Natural killer cell (primary cell): ENCODE results near the gene CERS4. TPM values are rescaled to one million over a fixed set of nuclear protein-coding genes. Genes with fewer than 3 reads are reported as not detected.

Experiments
- ATAC-seq, 3 donors: fragments of 150-1000 bp in 2 of 3; fragments of 200-7000 bp in 1 of 3; cut with Tn5 transposase; 1 replicate in 1 of 3; 2 replicates in 2 of 3; pipeline ENCODE4 v1.10.0; 2021; ENCODE audit warnings: mild to moderate bottlenecking in 2 of 3, moderate library complexity in 2 of 3
- DNase-seq, 2 donors: peaks; one replicate each; pipeline versions ENCODE4 v3.0.0 to v3.0.0-alpha.2; 2013 to 2021; ENCODE audit warnings: mixed read lengths in 1 of 2
- H3K27ac ChIP-seq: one replicate; pipeline ENCODE4 v1.5.1; 2013; ENCODE audit warnings: mild to moderate bottlenecking, low read length
- H3K27me3 ChIP-seq: one replicate; pipeline ENCODE4 v1.6.1; 2013; ENCODE audit warnings: low read length; ENCODE audit not compliant: control insufficient read depth, insufficient read depth
- H3K36me3 ChIP-seq: one replicate; pipeline ENCODE4 v1.6.1; 2013; ENCODE audit warnings: low read length; ENCODE audit not compliant: control insufficient read depth, insufficient read depth
- H3K4me1 ChIP-seq: one replicate; pipeline ENCODE4 v1.6.1; 2013; ENCODE audit warnings: low read length; ENCODE audit not compliant: control insufficient read depth, insufficient read depth
- H3K4me3 ChIP-seq: one replicate; pipeline ENCODE4 v1.5.1; 2013; ENCODE audit warnings: low read length
- H3K9me3 ChIP-seq: one replicate; pipeline ENCODE4 v1.6.1; 2013; ENCODE audit warnings: low read length; ENCODE audit not compliant: control insufficient read depth, insufficient read depth
- H3K27ac Mint-ChIP-seq, 2 donors: one replicate each; pipeline ENCODE4 v1.8.0; 2022; ENCODE audit warnings: mild to moderate bottlenecking in 2 of 2, mixed read lengths in 2 of 2, moderate library complexity in 1 of 2
- H3K27me3 Mint-ChIP-seq, 2 donors: one replicate each; pipeline ENCODE4 v1.8.0; 2022; ENCODE audit warnings: low read depth in 2 of 2, mixed read lengths in 2 of 2
- H3K36me3 Mint-ChIP-seq: one replicate; pipeline ENCODE4 v1.8.0; 2022; ENCODE audit warnings: mixed read lengths
- H3K4me1 Mint-ChIP-seq, 2 donors: one replicate each; pipeline ENCODE4 v1.8.0; 2022; ENCODE audit warnings: mixed read lengths in 2 of 2
- H3K4me3 Mint-ChIP-seq: one replicate; pipeline ENCODE4 v1.8.0; 2022; ENCODE audit warnings: mild to moderate bottlenecking, moderate library complexity, mixed read lengths
- H3K9me3 Mint-ChIP-seq, 2 donors: one replicate each; pipeline ENCODE4 v1.8.0; 2022; ENCODE audit warnings: mixed read lengths in 2 of 2
- CTCF ChIP-seq: fragments of 200-600 bp; IDR thresholded peaks from one replicate; pipeline ENCODE4 v1.8.0; 2022; ENCODE audit warnings: antibody characterized with exemption
- WGBS: methylation state at CpG from one replicate; pipeline ENCODE4 v1.1.7; 2013; ENCODE audit warnings: missing lambda C conversion rate; ENCODE audit not compliant: insufficient coverage; 5-methylcytosine and 5-hydroxymethylcytosine counted together
- intact Hi-C: fragments of 100-400 bp; cut with micrococcal nuclease; formaldehyde crosslinking; loops from one replicate; pipeline ENCODE4 v1.14.2; 2022
- total RNA-seq, 4 donors: library from RNA; stranded (reverse); fragments of 120-200 nt in 1 of 4; gene quantifications; one replicate each; pipeline versions ENCODE4 v1.2.3 to v1.2.4, GENCODE V29; 2013 to 2022

CERS4 gene
- total RNA-seq, 3 donors from 2014 or later (not counting 1 experiment from before 2014, with no cell fraction given) = 50.0 to 70.8 (median 69.8) TPM

GRCh38 chr19:8308891-8309291, 99.7 kb downstream of the CERS4 start:
- H3K36me3 Mint-ChIP-seq = no peaks in the 10 kb centered on the region
- no peaks in the 10 kb centered on the region for H3K27me3 ChIP-seq
- H3K4me1 ChIP-seq = peaks cover 47% of the 10 kb centered on the region
- 93% methylated on average over 17 of the region's 17 CpGs for WGBS
- DNase-seq (no peak), ATAC-seq (no peak)
- no peaks in the 10 kb centered on the region for H3K9me3 ChIP-seq
- no peak for TF ChIP-seq CTCF
- no peak overlapping the region for H3K27ac ChIP-seq
- H3K27me3 Mint-ChIP-seq = no peaks in the 10 kb centered on the region
- peak overlapping the region; percentile 58 for H3K4me3 ChIP-seq
- no peaks in the 10 kb centered on the region for H3K9me3 Mint-ChIP-seq
- H3K36me3 ChIP-seq = peaks cover 22% of the 10 kb centered on the region
- intact Hi-C loops = loop anchor here (1.0 to 5.0 kb wide), 2 partner anchors 12 to 1112 kb away; partner anchors contain the start of genes NDUFA7 and RPS28
- peaks cover 32 to 41% of the 10 kb centered on the region in 2 donors for H3K4me1 Mint-ChIP-seq
- H3K27ac Mint-ChIP-seq = peak overlapping the region; percentile 74 to 85
- H3K4me3 Mint-ChIP-seq = peak overlapping the region; percentile 86

- Histone ChIP-seq H3K4me3 (no peak overlapping the region), H3K27ac (no peak overlapping the region), H3K27me3 (no peaks in the 10 kb centered on the region), H3K36me3 (peaks cover 29% of the 10 kb centered on the region), H3K9me3 (no peaks in the 10 kb centered on the region), H3K4me1 (peaks cover 41% of the 10 kb centered on the region)
- ATAC-seq = no peak
- WGBS = 96% methylated on average over 17 of the region's 17 CpGs
- Mint-ChIP-seq H3K4me3 (no peak overlapping the region), H3K4me1 (peaks cover 31 to 32% of the 10 kb centered on the region in 2 donors), H3K36me3 (no peaks in the 10 kb centered on the region), H3K27ac (no peak overlapping the region), H3K9me3 (no peaks in the 10 kb centered on the region), H3K27me3 (no peaks in the 10 kb centered on the region)
- no peak for DNase-seq
- intact Hi-C loops = no loop called here
- TF ChIP-seq CTCF = no peak
Measured at GRCh38 chr19:8310342-8311055, 101.3 kb downstream of the CERS4 start.

- Mint-ChIP-seq H3K36me3 (no peaks in the 10 kb centered on the region), H3K9me3 (no peaks in the 10 kb centered on the region), H3K27ac (no peak overlapping the region), H3K4me3 (no peak overlapping the region), H3K27me3 (no peaks in the 10 kb centered on the region), H3K4me1 (peaks cover 23% of the 10 kb centered on the region in 2 donors)
- Histone ChIP-seq H3K9me3 (no peaks in the 10 kb centered on the region), H3K36me3 (peaks cover 36% of the 10 kb centered on the region), H3K27ac (no peak overlapping the region), H3K27me3 (no peaks in the 10 kb centered on the region), H3K4me1 (peaks cover 29% of the 10 kb centered on the region), H3K4me3 (no peak overlapping the region)
- no peak for TF ChIP-seq CTCF
- WGBS = 89% methylated on average over 15 of the region's 16 CpGs
- intact Hi-C loops = no loop called here
- ATAC-seq = no peak
- DNase-seq = no peak
Measured at GRCh38 chr19:8311461-8312260, 102.5 kb downstream of the CERS4 start.

Other genes starting within 250 kb of the CERS4 start
- gene ELAVL1, start 203.7 kb upstream of the CERS4 start, total RNA-seq = 10 to 100 TPM; 36.9 to 43.9 (median 43.8) TPM
- under 1 TPM in 1 of 3 donors, not detected in 2; 0.28 TPM for gene CCL25, start 156.6 kb upstream of the CERS4 start, total RNA-seq
- under 1 TPM in 1 of 3 donors, not detected in 2; 0.25 TPM for gene FBN3, start 59.8 kb upstream of the CERS4 start, total RNA-seq
- 10 to 100 TPM; 17.0 to 47.1 (median 38.7) TPM for gene CD320, start 99.0 kb downstream of the CERS4 start, total RNA-seq
- 10 to 100 TPM; 19.3 to 28.5 (median 28.4) TPM for gene NDUFA7, start 112.0 kb downstream of the CERS4 start, total RNA-seq
- gene RPS28, start 112.1 kb downstream of the CERS4 start, total RNA-seq = 1,000 to 10,000 TPM; 1,133 to 1,486 (median 1,403) TPM
- 10 to 100 TPM in 1 of 3 donors, 1 to 10 TPM in 2; 5.7 to 16.9 (median 8.4) TPM for gene KANK3, start 133.9 kb downstream of the CERS4 start, total RNA-seq
- gene ANGPTL4, start 154.8 kb downstream of the CERS4 start, total RNA-seq = not detected
- 100 to 1,000 TPM; 101 to 116 (median 108) TPM for gene RAB11B, start 181.0 kb downstream of the CERS4 start, total RNA-seq
- gene MARCHF2, start 203.9 kb downstream of the CERS4 start, total RNA-seq = 10 to 100 TPM; 32.4 to 42.3 (median 37.2) TPM
- 100 to 1,000 TPM; 272 to 300 (median 299) TPM for gene HNRNPM, start 235.6 kb downstream of the CERS4 start, total RNA-seq